ENCODE measurements around the gene PITPNM3. TPM values are rescaled to one million over a fixed set of nuclear protein-coding genes. Genes with fewer than 3 reads are reported as not detected.

Gene PITPNM3
- total RNA-seq, 1 experiment from 2014 or later = 0.71 TPM

DNA sequence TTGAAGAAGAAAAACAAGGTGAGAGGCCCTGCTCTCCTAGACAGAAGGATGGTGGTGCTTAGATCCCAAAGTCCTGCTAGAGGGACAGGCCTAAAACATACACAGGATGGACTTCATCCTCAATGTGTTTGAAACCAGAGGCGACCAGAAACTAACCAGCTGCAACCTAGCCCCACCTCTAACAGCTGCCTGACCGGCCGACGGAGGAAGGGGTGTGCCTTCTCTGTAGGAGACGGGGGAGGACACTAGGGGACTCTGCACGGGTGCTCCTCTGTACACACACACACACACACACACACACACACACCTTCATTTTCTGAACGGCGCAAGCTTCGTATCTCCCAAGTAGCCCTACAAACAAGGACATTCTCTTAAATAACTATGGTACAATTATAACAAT is 24.3 kb upstream of the PITPNM3 start:
- CTCF ChIA-PET = no interaction called here

DNA sequence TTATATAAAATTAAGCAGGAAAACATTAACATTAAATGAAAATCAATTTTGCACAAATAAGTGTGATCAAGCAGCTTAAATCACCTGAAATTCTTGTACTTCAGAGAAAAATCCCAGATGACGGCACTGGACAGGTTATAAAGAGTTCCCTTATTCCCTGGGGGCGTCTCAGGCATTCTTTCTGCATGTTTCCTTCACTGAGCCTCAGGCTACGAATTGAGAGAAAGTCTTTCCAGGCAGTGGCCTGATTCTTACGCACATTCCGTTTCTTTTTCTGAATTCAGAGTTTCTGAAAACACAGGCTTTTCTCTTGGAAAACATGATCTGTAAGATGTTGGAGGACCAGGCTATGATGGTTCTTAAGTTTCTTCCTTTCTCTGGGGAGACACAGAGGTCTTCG is 22.1 kb upstream of the PITPNM3 start:
- Histone ChIP-seq H3K27ac (ENCODE audit: low read depth, low read length, poor library complexity, severe bottlenecking) (no peak overlapping the region), H3K4me1 (ENCODE audit: insufficient read depth, low read length, poor library complexity, severe bottlenecking) (no peaks in the 10 kb centered on the region), H3K9me3 (ENCODE audit: low read depth, low read length, poor library complexity, severe bottlenecking) (no peaks in the 10 kb centered on the region), H3K36me3 (ENCODE audit: insufficient read depth, low read length, poor library complexity, severe bottlenecking) (peaks cover 13% of the 10 kb centered on the region), H3K4me3 (ENCODE audit: low read depth, low read length, poor library complexity, severe bottlenecking) (no peak overlapping the region), H3K27me3 (replicated peaks; ENCODE audit: insufficient read depth, low read depth, low read length, poor library complexity) (no peaks in the 10 kb centered on the region)
- DNase-seq (ENCODE audit: low spot score) = no peak
- TF ChIP-seq EZH2 (IDR thresholded peaks at IDR 0.05; ENCODE audit: borderline replicate concordance, low read depth, low read length, poor library complexity, severe bottlenecking) = no peak
- TF ChIP-seq CTCF (conservative IDR thresholded peaks at IDR 0.05; ENCODE audit: low read depth, low read length) = no peak
- TSS peak; percentile 43 for BruUV-seq (replicated peaks)
- CTCF ChIA-PET = no interaction called here
- intact Hi-C loops (cut with micrococcal nuclease; ENCODE audit: unreplicated experiment) = no loop called here
- POLR2A ChIA-PET (ENCODE audit: low non-redundant PET) = no interaction called here

More for the DNA sequence above, 24.3 kb upstream of the PITPNM3 start:
- no peak overlapping the region for H3K4me3 ChIP-seq (ENCODE audit: low read depth, low read length, poor library complexity, severe bottlenecking)
- no TSS peak for BruUV-seq (replicated peaks)
- DNase-seq (ENCODE audit: low spot score) = no peak
- peaks cover 33% of the 10 kb centered on the region for H3K36me3 ChIP-seq (ENCODE audit: insufficient read depth, low read length, poor library complexity, severe bottlenecking)
- intact Hi-C loops (cut with micrococcal nuclease; ENCODE audit: unreplicated experiment) = no loop called here
- no peak overlapping the region for H3K27ac ChIP-seq (ENCODE audit: low read depth, low read length, poor library complexity, severe bottlenecking)
- no peaks in the 10 kb centered on the region for H3K27me3 ChIP-seq (replicated peaks; ENCODE audit: insufficient read depth, low read depth, low read length, poor library complexity)
- POLR2A ChIA-PET (ENCODE audit: low non-redundant PET) = no interaction called here
- H3K9me3 ChIP-seq (ENCODE audit: low read depth, low read length, poor library complexity, severe bottlenecking) = no peaks in the 10 kb centered on the region
- no peaks in the 10 kb centered on the region for H3K4me1 ChIP-seq (ENCODE audit: insufficient read depth, low read length, poor library complexity, severe bottlenecking)
- TF ChIP-seq CTCF (conservative IDR thresholded peaks at IDR 0.05; ENCODE audit: low read depth, low read length) (no peak), EZH2 (IDR thresholded peaks at IDR 0.05; ENCODE audit: borderline replicate concordance, low read depth, low read length, poor library complexity, severe bottlenecking) (no peak)

GRCh38 chr17:6577686-6578263 is 21.4 kb upstream of the PITPNM3 start:
- no peak for DNase-seq (ENCODE audit: low spot score)
- BruUV-seq (replicated peaks) = no TSS peak
- H3K27me3 ChIP-seq (replicated peaks; ENCODE audit: insufficient read depth, low read depth, low read length, poor library complexity) = no peaks in the 10 kb centered on the region
- H3K36me3 ChIP-seq (ENCODE audit: insufficient read depth, low read length, poor library complexity, severe bottlenecking) = peaks cover 6% of the 10 kb centered on the region
- TF ChIP-seq EZH2 (IDR thresholded peaks at IDR 0.05; ENCODE audit: borderline replicate concordance, low read depth, low read length, poor library complexity, severe bottlenecking) (no peak), CTCF (conservative IDR thresholded peaks at IDR 0.05; ENCODE audit: low read depth, low read length) (no peak)
- intact Hi-C loops (cut with micrococcal nuclease; ENCODE audit: unreplicated experiment) = no loop called here
- no peak overlapping the region for H3K4me3 ChIP-seq (ENCODE audit: low read depth, low read length, poor library complexity, severe bottlenecking)
- ChIA-PET CTCF (no interaction called here), POLR2A (ENCODE audit: low non-redundant PET) (no interaction called here)
- H3K4me1 ChIP-seq (ENCODE audit: insufficient read depth, low read length, poor library complexity, severe bottlenecking) = no peaks in the 10 kb centered on the region
- no peak overlapping the region for H3K27ac ChIP-seq (ENCODE audit: low read depth, low read length, poor library complexity, severe bottlenecking)
- H3K9me3 ChIP-seq (ENCODE audit: low read depth, low read length, poor library complexity, severe bottlenecking) = no peaks in the 10 kb centered on the region

All from A673 (cell line).